K562 (cell line): ENCODE results near the gene THAP8.

Source experiments
- HSF4 ChIP-seq: fragments of 250-450 bp; sonication (Bioruptor Pico); IDR thresholded peaks from 2 replicates; pipeline ENCODE4 v2.1.2; 2022; ENCODE audit warnings: mild to moderate bottlenecking, moderate library complexity, borderline replicate concordance
- KAT7 ChIP-seq: sonication (generic); formaldehyde crosslinking; IDR thresholded peaks from 2 replicates; pipeline ENCODE4 v1.8.0; 2022; ENCODE audit warnings: missing genetic modification reagents, mild to moderate bottlenecking, borderline replicate concordance
- KDM1A ChIP-seq, 2 experiments: fragments of 450-650 bp; IDR thresholded peaks; 2 replicates each; pipeline ENCODE4 v1.6.1; 2016; ENCODE audit warnings: mild to moderate bottlenecking in 2 of 2
- MTA2 ChIP-seq: fragments of 450-650 bp; IDR thresholded peaks from 2 replicates; pipeline ENCODE4 v1.6.1; 2016; ENCODE audit warnings: low read depth
- NCOR1 ChIP-seq: fragments of 450-650 bp; IDR thresholded peaks from 2 replicates; pipeline ENCODE4 v1.6.1; 2016; ENCODE audit warnings: mild to moderate bottlenecking, moderate library complexity
- POLR2A ChIP-seq: fragments of 450-650 bp; conservative IDR thresholded peaks from 2 replicates; pipeline ENCODE4 v1.6.1; 2016
- SMC3 ChIP-seq: conservative IDR thresholded peaks from 2 replicates; pipeline ENCODE4 v1.6.1; 2011; ENCODE audit warnings: low read depth, low read length, improper control_type of control experiment; ENCODE audit not compliant: insufficient read depth
- SNRNP70 ChIP-seq: fragments of 200-400 bp; formaldehyde crosslinking; optimal IDR thresholded peaks from 2 replicates; pipeline ENCODE3; 2017; ENCODE audit warnings: low read depth, low read length
- ZNF75A ChIP-seq: fragments of 450-650 bp; formaldehyde crosslinking; IDR thresholded peaks from 2 replicates; pipeline ENCODE4 v1.4.0; 2020; ENCODE audit warnings: mild to moderate bottlenecking
- TF ChIP-seq, protein P1 (sequence below): fragments of 450-650 bp; formaldehyde crosslinking; IDR thresholded peaks from 2 replicates; pipeline ENCODE4 v1.4.0; 2020; ENCODE audit warnings: mild to moderate bottlenecking, moderate library complexity
- TF ChIP-seq, protein P2 (sequence below): sonication (generic); formaldehyde crosslinking; IDR thresholded peaks from 2 replicates; pipeline ENCODE4 v1.8.0; 2023; ENCODE audit warnings: missing genetic modification reagents, mild to moderate bottlenecking, borderline replicate concordance

DNA sequence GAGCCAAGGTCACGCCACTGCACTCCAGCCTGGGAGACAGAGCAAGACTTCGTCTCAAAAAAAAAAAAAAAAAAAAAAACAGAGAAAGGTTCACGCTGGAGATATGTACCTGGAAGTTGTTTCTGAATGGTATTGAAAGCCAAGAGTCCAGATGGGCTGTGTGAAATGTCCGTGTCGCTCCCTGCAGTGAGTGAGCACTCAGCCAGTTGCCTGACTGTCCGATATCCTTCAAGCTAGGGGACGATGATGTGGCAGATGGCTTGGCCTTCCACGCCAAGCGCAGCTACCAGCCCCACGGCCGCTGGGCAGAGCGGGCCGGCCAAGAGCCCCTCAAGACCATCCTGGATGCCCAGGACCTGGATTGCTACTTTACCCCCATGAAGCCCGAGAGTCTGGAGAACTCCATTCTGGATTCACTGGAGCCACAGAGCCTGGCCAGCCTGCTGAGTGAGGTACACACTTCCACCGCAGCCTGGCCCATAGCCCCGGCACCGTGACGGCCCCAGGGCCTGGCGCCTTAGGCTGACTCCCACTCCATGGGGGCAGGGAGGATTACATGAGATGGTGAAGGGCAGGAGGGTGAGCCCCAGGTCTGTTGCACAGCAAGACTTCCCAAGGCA lies 45.2 kb upstream of the THAP8 start:
- TF ChIP-seq SMC3 (no peak), SNRNP70 (no peak), ZNF75A (CRISPR knock-in tag) (no peak), KAT7 (no peak), HSF4 (no peak), POLR2A (no peak), MTA2 (no peak), NCOR1 (no peak), KDM1A (IDR thresholded peaks at IDR 0.05) (no peak)
- TF ChIP-seq, protein P1, sequence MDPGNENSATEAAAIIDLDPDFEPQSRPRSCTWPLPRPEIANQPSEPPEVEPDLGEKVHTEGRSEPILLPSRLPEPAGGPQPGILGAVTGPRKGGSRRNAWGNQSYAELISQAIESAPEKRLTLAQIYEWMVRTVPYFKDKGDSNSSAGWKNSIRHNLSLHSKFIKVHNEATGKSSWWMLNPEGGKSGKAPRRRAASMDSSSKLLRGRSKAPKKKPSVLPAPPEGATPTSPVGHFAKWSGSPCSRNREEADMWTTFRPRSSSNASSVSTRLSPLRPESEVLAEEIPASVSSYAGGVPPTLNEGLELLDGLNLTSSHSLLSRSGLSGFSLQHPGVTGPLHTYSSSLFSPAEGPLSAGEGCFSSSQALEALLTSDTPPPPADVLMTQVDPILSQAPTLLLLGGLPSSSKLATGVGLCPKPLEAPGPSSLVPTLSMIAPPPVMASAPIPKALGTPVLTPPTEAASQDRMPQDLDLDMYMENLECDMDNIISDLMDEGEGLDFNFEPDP (CRISPR knock-in tag) = no peak
- TF ChIP-seq, protein P2, sequence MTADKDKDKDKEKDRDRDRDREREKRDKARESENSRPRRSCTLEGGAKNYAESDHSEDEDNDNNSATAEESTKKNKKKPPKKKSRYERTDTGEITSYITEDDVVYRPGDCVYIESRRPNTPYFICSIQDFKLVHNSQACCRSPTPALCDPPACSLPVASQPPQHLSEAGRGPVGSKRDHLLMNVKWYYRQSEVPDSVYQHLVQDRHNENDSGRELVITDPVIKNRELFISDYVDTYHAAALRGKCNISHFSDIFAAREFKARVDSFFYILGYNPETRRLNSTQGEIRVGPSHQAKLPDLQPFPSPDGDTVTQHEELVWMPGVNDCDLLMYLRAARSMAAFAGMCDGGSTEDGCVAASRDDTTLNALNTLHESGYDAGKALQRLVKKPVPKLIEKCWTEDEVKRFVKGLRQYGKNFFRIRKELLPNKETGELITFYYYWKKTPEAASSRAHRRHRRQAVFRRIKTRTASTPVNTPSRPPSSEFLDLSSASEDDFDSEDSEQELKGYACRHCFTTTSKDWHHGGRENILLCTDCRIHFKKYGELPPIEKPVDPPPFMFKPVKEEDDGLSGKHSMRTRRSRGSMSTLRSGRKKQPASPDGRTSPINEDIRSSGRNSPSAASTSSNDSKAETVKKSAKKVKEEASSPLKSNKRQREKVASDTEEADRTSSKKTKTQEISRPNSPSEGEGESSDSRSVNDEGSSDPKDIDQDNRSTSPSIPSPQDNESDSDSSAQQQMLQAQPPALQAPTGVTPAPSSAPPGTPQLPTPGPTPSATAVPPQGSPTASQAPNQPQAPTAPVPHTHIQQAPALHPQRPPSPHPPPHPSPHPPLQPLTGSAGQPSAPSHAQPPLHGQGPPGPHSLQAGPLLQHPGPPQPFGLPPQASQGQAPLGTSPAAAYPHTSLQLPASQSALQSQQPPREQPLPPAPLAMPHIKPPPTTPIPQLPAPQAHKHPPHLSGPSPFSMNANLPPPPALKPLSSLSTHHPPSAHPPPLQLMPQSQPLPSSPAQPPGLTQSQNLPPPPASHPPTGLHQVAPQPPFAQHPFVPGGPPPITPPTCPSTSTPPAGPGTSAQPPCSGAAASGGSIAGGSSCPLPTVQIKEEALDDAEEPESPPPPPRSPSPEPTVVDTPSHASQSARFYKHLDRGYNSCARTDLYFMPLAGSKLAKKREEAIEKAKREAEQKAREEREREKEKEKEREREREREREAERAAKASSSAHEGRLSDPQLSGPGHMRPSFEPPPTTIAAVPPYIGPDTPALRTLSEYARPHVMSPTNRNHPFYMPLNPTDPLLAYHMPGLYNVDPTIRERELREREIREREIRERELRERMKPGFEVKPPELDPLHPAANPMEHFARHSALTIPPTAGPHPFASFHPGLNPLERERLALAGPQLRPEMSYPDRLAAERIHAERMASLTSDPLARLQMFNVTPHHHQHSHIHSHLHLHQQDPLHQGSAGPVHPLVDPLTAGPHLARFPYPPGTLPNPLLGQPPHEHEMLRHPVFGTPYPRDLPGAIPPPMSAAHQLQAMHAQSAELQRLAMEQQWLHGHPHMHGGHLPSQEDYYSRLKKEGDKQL = no peak
